ENCODE data around the gene VPS13D.
"Not testable (repeated sequence)": the region's sequence is repeated elsewhere in the genome, so short reads cannot be mapped to it uniquely, and the experiment has no call there.

The VPS13D gene

GRCh38 chr1:12219800-12220199, 10.0 kb upstream of the VPS13D start:
- DNase-seq (ENCODE audit: low read depth, low spot score): no peak
- no peak overlapping the region for H3K4me3 ChIP-seq (ENCODE audit: low read length)

GRCh38 chr1:12220890-12221289, 8.9 kb upstream of the VPS13D start:
- no peak for DNase-seq (ENCODE audit: low read depth, low spot score)
- H3K4me3 ChIP-seq (ENCODE audit: low read length): no peak overlapping the region

GRCh38 chr1:12222700-12223099, 7.1 kb upstream of the VPS13D start:
- DNase-seq (ENCODE audit: low read depth, low spot score); H3K4me3 ChIP-seq (ENCODE audit: low read length): not testable (repeated sequence)

- DNase-seq (ENCODE audit: low read depth, low spot score); H3K4me3 ChIP-seq (ENCODE audit: low read length): not testable (repeated sequence)
Measured at GRCh38 chr1:12224092-12224491, 5.7 kb upstream of the VPS13D start.

- no peak for DNase-seq (ENCODE audit: low read depth, low spot score)
Measured at GRCh38 chr1:12228979-12229378, 851 bp upstream of the VPS13D start.

GRCh38 chr1:12229386-12229834, 420 bp upstream of the VPS13D start:
- DNase-seq (ENCODE audit: low read depth, low spot score): no peak
- H3K4me3 ChIP-seq (ENCODE audit: low read length): peak overlapping the region; percentile 3; the same call in 1 of the 2 replicates

More at GRCh38 chr1:12228979-12229378, 851 bp upstream of the VPS13D start:
- H3K4me3 ChIP-seq (ENCODE audit: low read length): no peak overlapping the region

GRCh38 chr1:12230549-12231275, 882 bp downstream of the VPS13D start:
- H3K4me3 ChIP-seq (ENCODE audit: low read length): peak overlapping the region; percentile 87
- DNase-seq (ENCODE audit: low read depth, low spot score): no peak

GRCh38 chr1:12231276-12231595, 1.4 kb downstream of the VPS13D start:
- peak overlapping the region; percentile 87 for H3K4me3 ChIP-seq (ENCODE audit: low read length)
- DNase-seq (ENCODE audit: low read depth, low spot score): no peak

- no peak for DNase-seq (ENCODE audit: low read depth, low spot score)
Measured at GRCh38 chr1:12232221-12232620, 2.4 kb downstream of the VPS13D start.

GRCh38 chr1:12244078-12244477, 14.2 kb downstream of the VPS13D start:
- H3K4me3 ChIP-seq (ENCODE audit: low read length): no peak overlapping the region
- no peak for DNase-seq (ENCODE audit: low read depth, low spot score)

More at GRCh38 chr1:12232221-12232620, 2.4 kb downstream of the VPS13D start:
- no peak overlapping the region for H3K4me3 ChIP-seq (ENCODE audit: low read length)

- no peak overlapping the region for H3K4me3 ChIP-seq (ENCODE audit: low read length)
- DNase-seq (ENCODE audit: low read depth, low spot score): no peak
Measured at GRCh38 chr1:12244585-12244984, 14.8 kb downstream of the VPS13D start.

GRCh38 chr1:12245116-12245515, 15.3 kb downstream of the VPS13D start:
- DNase-seq (ENCODE audit: low read depth, low spot score): no peak

GRCh38 chr1:12245733-12246132, 15.9 kb downstream of the VPS13D start:
- DNase-seq (ENCODE audit: low read depth, low spot score): no peak
- H3K4me3 ChIP-seq (ENCODE audit: low read length): no peak overlapping the region

More at GRCh38 chr1:12245116-12245515, 15.3 kb downstream of the VPS13D start:
- no peak overlapping the region for H3K4me3 ChIP-seq (ENCODE audit: low read length)

- DNase-seq (ENCODE audit: low read depth, low spot score): no peak
- H3K4me3 ChIP-seq (ENCODE audit: low read length): no peak overlapping the region
Measured at GRCh38 chr1:12246584-12246983, 16.8 kb downstream of the VPS13D start.

GRCh38 chr1:12249181-12249580, 19.4 kb downstream of the VPS13D start:
- no peak overlapping the region for H3K4me3 ChIP-seq (ENCODE audit: low read length)
- no peak for DNase-seq (ENCODE audit: low read depth, low spot score)

- no peak overlapping the region for H3K4me3 ChIP-seq (ENCODE audit: low read length)
Measured at GRCh38 chr1:12249748-12250147, 19.9 kb downstream of the VPS13D start.

GRCh38 chr1:12251442-12251841, 21.6 kb downstream of the VPS13D start:
- DNase-seq (ENCODE audit: low read depth, low spot score): no peak

More at GRCh38 chr1:12249748-12250147, 19.9 kb downstream of the VPS13D start:
- DNase-seq (ENCODE audit: low read depth, low spot score): no peak

GRCh38 chr1:12255913-12256312, 26.1 kb downstream of the VPS13D start:
- DNase-seq (ENCODE audit: low read depth, low spot score): no peak
- no peak overlapping the region for H3K4me3 ChIP-seq (ENCODE audit: low read length)

More at GRCh38 chr1:12251442-12251841, 21.6 kb downstream of the VPS13D start:
- no peak overlapping the region for H3K4me3 ChIP-seq (ENCODE audit: low read length)

GRCh38 chr1:12258272-12258671, 28.4 kb downstream of the VPS13D start:
- no peak for DNase-seq (ENCODE audit: low read depth, low spot score)
- H3K4me3 ChIP-seq (ENCODE audit: low read length): no peak overlapping the region

- no peak for DNase-seq (ENCODE audit: low read depth, low spot score)
- no peak overlapping the region for H3K4me3 ChIP-seq (ENCODE audit: low read length)
Measured at GRCh38 chr1:12269351-12269750, 39.5 kb downstream of the VPS13D start.

GRCh38 chr1:12271033-12271432, 41.2 kb downstream of the VPS13D start:
- DNase-seq (ENCODE audit: low read depth, low spot score): no peak
- no peak overlapping the region for H3K4me3 ChIP-seq (ENCODE audit: low read length)

All from Jurkat, Clone E6-1 (cell line).